ENCODE measurements around the gene ZNF407. TPM values are rescaled to one million over a fixed set of nuclear protein-coding genes. Genes with fewer than 3 reads are reported as not detected.

ZNF407 gene
- total RNA-seq, 1 donor from 2014 or later: 16.1 TPM

GRCh38 chr18:74644713-74645112 lies 47.0 kb downstream of the ZNF407 start:
- no peak for TF ChIP-seq CTCF (IDR thresholded peaks at IDR 0.05)
- Histone ChIP-seq H3K36me3 (peaks cover 7% of the 10 kb centered on the region), H3K4me3 (no peak overlapping the region), H3K27me3 (ENCODE audit: low read depth) (no peaks in the 10 kb centered on the region), H3K4me1 (no peaks in the 10 kb centered on the region), H3K27ac (no peak overlapping the region), H3K9me3 (no peaks in the 10 kb centered on the region)
- DNase-seq (no peak), ATAC-seq (no peak)
- intact Hi-C loops (cut with DNase I): no loop called here

GRCh38 chr18:74645679-74646078 lies 48.0 kb downstream of the ZNF407 start:
- H3K27ac ChIP-seq: no peak overlapping the region
- no peaks in the 10 kb centered on the region for H3K4me1 ChIP-seq
- TF ChIP-seq CTCF (IDR thresholded peaks at IDR 0.05): no peak
- no peak overlapping the region for H3K4me3 ChIP-seq
- peaks cover 12% of the 10 kb centered on the region for H3K36me3 ChIP-seq
- intact Hi-C loops (cut with DNase I): no loop called here
- H3K9me3 ChIP-seq: no peaks in the 10 kb centered on the region
- H3K27me3 ChIP-seq (ENCODE audit: low read depth): no peaks in the 10 kb centered on the region
- no peak for ATAC-seq
- DNase-seq: no peak

GRCh38 chr18:74651327-74652128 lies 53.9 kb downstream of the ZNF407 start:
- H3K4me1 ChIP-seq: no peaks in the 10 kb centered on the region
- no peak for TF ChIP-seq CTCF (IDR thresholded peaks at IDR 0.05)
- H3K9me3 ChIP-seq: no peaks in the 10 kb centered on the region
- ATAC-seq (no peak), DNase-seq (no peak)
- no peak overlapping the region for H3K27ac ChIP-seq
- H3K36me3 ChIP-seq: peaks cover 12% of the 10 kb centered on the region
- intact Hi-C loops (cut with DNase I): no loop called here
- no peaks in the 10 kb centered on the region for H3K27me3 ChIP-seq (ENCODE audit: low read depth)
- no peak overlapping the region for H3K4me3 ChIP-seq

- intact Hi-C loops (cut with DNase I): no loop called here
Measured at GRCh38 chr18:74652392-74652988, 54.8 kb downstream of the ZNF407 start.

GRCh38 chr18:74654638-74655037 lies 57.0 kb downstream of the ZNF407 start:
- H3K27me3 ChIP-seq (ENCODE audit: low read depth): no peaks in the 10 kb centered on the region
- intact Hi-C loops (cut with DNase I): no loop called here
- TF ChIP-seq CTCF (IDR thresholded peaks at IDR 0.05): no peak
- no peak for ATAC-seq
- no peak for DNase-seq
- H3K4me3 ChIP-seq: no peak overlapping the region
- H3K9me3 ChIP-seq: no peaks in the 10 kb centered on the region
- H3K27ac ChIP-seq: no peak overlapping the region
- no peaks in the 10 kb centered on the region for H3K4me1 ChIP-seq
- H3K36me3 ChIP-seq: peaks cover 5% of the 10 kb centered on the region

More at GRCh38 chr18:74652392-74652988, 54.8 kb downstream of the ZNF407 start:
- no peak overlapping the region for H3K27ac ChIP-seq
- ATAC-seq: peak in 1 of 2 donors; percentile 49
- peaks cover 5% of the 10 kb centered on the region for H3K36me3 ChIP-seq
- H3K4me3 ChIP-seq: no peak overlapping the region
- peak; percentile 62 for TF ChIP-seq CTCF (IDR thresholded peaks at IDR 0.05)
- H3K4me1 ChIP-seq: no peaks in the 10 kb centered on the region
- H3K9me3 ChIP-seq: no peaks in the 10 kb centered on the region
- DNase-seq: no peak
- H3K27me3 ChIP-seq (ENCODE audit: low read depth): no peaks in the 10 kb centered on the region
